Fibroblast of mammary gland (primary cell): Measurements from ENCODE around the gene CRISPLD2.

ENCODE experiments used
- DNase-seq: peaks from one replicate; pipeline ENCODE4 v3.0.0-alpha.2; 2010; ENCODE audit warnings: low read depth
- H3K4me3 ChIP-seq: 2 replicates; pipeline ENCODE4 v1.5.1; 2011; ENCODE audit warnings: low read depth, mild to moderate bottlenecking, low read length, moderate library complexity; ENCODE audit not compliant: control insufficient read depth
- TF ChIP-seq, protein P1 (sequence below): conservative IDR thresholded peaks from 2 replicates; pipeline ENCODE4 v1.5.1; 2011; ENCODE audit warnings: low read depth, low read length, inconsistent platforms; ENCODE audit not compliant: control insufficient read depth, insufficient read depth

Gene CRISPLD2

DNA sequence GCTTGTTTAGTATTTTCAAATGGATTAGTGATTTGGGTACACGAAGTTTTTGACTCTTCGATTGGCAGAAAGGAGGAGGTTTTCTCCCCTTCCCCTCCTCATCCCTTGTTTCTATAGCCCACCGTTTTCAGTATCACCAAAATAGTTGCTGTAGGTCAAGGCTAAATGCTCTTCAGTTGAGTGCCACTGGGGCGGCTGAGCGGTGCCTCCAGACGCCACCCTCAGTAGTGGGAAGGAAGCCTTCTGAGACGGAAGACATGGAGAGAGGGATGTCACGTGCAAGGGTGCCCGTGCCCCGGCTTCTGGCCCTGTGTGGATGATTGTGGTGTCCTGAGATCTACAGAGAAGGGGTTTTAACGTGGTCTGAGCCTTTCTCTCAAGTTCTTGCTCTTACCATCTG is 39.7 kb upstream of the CRISPLD2 start:
- TF ChIP-seq, protein P1, sequence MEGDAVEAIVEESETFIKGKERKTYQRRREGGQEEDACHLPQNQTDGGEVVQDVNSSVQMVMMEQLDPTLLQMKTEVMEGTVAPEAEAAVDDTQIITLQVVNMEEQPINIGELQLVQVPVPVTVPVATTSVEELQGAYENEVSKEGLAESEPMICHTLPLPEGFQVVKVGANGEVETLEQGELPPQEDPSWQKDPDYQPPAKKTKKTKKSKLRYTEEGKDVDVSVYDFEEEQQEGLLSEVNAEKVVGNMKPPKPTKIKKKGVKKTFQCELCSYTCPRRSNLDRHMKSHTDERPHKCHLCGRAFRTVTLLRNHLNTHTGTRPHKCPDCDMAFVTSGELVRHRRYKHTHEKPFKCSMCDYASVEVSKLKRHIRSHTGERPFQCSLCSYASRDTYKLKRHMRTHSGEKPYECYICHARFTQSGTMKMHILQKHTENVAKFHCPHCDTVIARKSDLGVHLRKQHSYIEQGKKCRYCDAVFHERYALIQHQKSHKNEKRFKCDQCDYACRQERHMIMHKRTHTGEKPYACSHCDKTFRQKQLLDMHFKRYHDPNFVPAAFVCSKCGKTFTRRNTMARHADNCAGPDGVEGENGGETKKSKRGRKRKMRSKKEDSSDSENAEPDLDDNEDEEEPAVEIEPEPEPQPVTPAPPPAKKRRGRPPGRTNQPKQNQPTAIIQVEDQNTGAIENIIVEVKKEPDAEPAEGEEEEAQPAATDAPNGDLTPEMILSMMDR = no peak
- no peak for DNase-seq
- H3K4me3 ChIP-seq = no peak overlapping the region

DNA sequence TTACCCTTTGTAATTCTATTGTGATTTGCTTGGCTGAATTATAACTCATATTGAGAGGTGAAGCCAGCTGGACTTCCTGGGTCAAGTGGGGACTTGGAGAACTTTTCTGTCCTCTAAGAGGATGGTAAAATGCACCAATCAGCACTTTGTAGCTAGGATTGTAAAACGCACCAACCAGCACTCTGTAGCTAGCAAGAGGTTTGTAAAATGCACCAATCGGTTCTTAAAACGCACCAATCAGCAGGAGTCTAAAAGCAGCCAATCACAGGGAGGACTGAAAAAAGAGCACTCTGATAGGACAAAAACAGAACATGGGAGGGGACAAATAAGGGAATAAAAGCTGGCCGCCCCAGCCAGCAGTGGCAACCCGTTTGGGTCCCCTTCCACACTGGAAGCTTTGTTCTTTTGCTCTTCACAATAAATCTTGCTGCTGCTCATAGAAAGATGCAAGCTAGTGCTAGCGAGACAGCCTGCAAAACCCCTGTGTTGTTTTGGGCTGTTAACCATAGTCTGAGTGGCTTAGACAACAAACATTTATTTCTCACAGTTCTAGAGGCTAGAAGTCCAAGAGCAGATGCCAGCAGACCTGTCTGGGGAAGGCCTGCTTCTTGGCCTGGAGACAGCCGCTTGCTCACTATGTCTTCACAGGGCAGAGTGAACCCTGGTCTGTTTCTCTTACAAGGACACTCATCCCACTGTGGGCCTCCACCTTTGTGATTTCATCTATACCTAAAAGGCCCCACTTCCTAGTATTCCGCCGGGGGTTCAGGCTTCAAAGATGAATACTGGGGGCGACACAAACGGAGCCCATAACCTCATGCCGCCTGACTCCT is 39.0 kb upstream of the CRISPLD2 start:
- no peak overlapping the region for H3K4me3 ChIP-seq
- TF ChIP-seq, protein P1 = no peak
- DNase-seq = peak; percentile 27

DNA sequence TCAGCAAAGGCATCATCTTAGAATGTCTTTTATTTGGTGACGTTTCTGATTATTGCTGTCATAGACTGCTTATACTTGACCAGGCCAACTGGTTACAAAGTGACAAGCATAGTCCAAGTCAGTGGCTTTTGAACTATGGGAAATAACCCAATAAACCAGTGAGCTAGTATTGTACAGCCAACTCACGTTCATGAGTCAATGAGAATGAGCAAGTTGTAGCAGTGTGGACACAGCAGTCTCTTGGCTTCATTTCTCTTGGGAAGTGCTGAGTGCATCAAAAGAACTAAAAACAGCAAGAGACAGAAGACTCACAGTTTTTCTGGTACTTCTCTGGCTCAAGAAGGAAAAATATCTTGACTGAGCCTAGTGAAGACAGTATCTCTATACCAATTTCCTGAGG is 36.9 kb upstream of the CRISPLD2 start:
- TF ChIP-seq, protein P1 = no peak
- peak; percentile 69 for DNase-seq
- H3K4me3 ChIP-seq = no peak overlapping the region

DNA sequence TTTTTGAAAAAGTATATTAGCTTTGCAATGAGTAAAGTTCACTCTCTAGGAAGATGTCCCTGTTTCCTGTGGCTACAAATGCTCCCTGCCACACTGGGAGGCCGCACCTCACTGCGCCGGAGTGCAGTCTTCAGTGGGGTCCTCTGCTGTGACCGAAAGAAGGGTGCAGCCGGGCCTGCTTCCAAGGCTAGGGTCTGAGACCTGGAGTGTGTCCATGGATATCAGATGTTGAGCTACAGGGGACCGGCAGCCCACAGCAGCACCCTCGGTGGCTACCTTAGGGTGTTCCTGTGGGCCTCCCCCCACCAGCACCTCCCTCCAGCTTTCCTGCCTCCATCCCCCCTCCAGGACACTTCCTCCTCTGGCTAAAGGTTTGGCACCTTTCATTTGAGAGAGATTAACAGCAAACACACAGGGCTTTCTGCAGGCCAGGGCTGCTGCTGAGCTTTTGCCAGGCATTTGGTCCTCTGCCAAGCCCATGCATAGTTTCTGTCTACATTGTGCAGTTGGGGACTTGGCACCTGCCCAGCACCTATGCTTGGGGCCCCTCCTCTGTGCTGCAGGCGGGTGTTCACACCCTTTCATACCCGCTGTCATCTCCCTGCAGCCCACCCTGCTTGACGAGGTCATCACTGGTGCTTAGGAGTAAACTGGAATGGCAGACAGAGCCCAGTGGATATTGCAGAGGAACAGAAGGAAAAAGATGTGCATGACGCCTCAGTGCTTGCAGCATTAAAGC is 33.8 kb upstream of the CRISPLD2 start:
- no peak for DNase-seq
- H3K4me3 ChIP-seq = no peak overlapping the region
- TF ChIP-seq, protein P1 = no peak

DNA sequence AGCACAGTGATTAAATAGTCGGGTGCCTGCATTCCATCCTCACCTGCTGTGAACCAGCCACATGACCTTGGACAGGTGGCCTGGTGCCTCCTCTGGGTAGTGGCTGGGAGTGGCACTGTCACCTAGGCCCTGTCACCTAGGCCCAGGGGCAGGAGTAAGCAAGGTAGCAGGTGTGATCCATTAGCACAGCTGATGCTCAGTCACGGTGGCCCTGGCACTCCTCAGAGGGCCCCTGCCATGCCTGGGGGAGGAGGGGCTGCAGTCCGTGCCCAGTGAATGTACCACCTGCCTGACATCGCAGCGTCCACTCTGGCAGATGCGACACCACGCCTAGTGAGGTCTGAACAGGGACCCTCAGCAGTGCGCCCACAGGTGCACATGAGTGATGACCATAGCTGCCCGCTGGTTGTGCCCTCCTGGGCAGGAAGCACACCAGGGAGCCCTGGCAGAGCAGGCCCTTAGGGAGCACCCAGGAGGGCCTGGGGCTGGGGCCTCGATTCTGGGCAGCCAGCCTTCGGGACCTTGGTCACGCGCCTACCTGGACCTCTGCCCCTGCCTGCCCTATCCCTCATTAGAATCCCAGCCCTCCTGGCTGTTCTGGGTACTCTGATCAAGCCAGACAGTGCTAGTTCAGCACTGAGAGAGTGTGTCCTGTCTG is 33.1 kb upstream of the CRISPLD2 start:
- TF ChIP-seq, protein P1 = no peak
- DNase-seq = no peak
- no peak overlapping the region for H3K4me3 ChIP-seq

DNA sequence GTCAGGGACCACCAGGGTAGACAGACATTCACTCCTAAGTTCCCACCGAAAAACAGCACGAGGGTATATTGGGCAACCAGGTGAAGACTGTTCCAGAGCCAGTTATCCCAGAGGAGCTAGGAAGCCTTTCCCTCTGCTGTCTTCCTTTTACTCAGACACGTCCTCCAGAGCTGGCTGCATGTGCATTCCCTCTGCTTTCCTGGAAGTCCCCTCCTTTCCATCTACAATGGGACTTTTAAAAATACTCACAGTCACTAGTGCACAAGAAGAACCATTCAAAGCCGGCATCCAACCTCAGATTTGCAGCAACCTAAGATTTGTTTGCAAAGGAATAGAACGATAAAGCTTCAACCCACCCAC is 32.5 kb upstream of the CRISPLD2 start:
- no peak overlapping the region for H3K4me3 ChIP-seq
- TF ChIP-seq, protein P1 = no peak
- no peak for DNase-seq
